ENCODE measurements around the gene TNRC6A.
"Not testable (repeated sequence)": the region's sequence is repeated elsewhere in the genome, so short reads cannot be mapped to it uniquely, and the experiment has no call there.

The TNRC6A gene

DNA sequence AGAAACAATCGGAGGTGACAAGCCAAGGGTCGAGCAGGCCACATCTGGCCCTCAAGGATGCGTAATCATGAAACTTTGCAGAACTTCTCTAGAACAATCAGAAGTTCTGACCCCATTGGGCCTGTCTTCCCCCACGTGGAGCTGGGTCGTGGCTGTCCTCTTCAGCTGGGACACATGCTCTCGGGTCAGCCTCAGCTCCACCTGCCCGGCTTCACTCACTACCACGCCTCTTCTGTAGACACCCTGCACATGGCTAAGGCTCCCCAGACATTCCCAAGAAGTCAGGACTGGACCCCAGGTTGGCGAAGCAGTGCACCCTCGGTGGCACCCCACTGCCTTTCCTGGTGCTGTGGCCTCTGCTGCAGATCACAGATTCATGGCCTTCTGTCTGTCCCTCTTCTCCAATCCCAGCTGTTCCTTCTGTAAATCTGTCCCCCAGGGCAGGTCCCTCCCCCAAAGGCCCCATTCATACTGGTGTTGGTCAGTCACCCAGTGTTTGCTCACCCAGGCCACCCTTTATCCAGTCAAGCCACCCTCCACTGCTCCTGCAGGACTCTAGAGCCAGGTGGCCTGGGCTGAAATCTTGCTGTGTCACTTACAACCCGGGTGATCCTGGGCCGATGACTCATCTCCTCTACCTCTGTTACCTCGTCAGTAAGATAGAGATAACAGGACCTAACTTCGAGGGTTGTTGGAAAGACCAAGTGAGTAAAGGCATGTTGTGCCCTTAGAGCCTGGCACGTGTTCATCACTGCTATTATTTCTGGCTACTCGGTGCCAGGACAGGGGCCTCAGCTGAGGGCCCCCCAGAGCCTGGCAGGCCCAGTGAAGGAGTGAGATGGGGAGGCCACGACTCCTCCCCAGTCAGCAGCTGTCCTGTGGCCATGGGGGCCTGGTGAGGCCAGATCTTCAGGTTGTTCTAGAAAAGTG lies 114.9 kb downstream of the TNRC6A start:
- TF ChIP-seq YY1 (IDR thresholded peaks at IDR 0.05; ENCODE audit: insufficient read depth, insufficient read length) (no peak), ZNF274 (IDR thresholded peaks at IDR 0.05; ENCODE audit: low read depth, low read length) (no peak), SUZ12 (IDR thresholded peaks at IDR 0.05; ENCODE audit: extremely low read depth, insufficient read depth, insufficient read length) (no peak)
- no peaks in the 10 kb centered on the region for H3K4me1 ChIP-seq (ENCODE audit: insufficient read depth, insufficient read length)
- H3K4me3 ChIP-seq (ENCODE audit: insufficient read length, low read depth) = no peak overlapping the region
- no peaks in the 10 kb centered on the region for H3K27me3 ChIP-seq (ENCODE audit: insufficient read depth, insufficient read length)
- no peaks in the 10 kb centered on the region for H3K9me3 ChIP-seq (ENCODE audit: insufficient read depth, low read length)
- no peaks in the 10 kb centered on the region for H3K36me3 ChIP-seq (ENCODE audit: insufficient read depth, insufficient read length, low read length)
- no peak for DNase-seq (ENCODE audit: low read depth, low spot score)
- no peak overlapping the region for H3K9ac ChIP-seq (ENCODE audit: insufficient read length, low read depth)

DNA sequence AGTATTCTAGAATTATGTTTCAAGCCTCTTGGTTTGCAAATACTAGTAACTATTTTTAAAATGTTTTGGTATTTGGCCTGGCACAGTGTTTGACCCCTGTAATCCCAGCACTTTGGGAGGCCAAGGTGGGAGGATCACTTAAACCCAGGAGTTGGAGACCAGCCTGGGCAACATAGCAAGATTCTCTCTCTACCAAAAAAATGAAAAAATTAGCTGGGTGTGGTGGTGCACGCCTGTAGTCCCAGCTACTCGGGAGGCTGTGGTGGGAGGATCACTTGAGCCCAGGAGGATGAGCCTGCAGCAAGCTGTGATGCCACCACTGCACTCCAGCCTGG lies 115.5 kb downstream of the TNRC6A start:
- H3K9ac ChIP-seq (ENCODE audit: insufficient read length, low read depth); H3K4me1 ChIP-seq (ENCODE audit: insufficient read depth, insufficient read length); H3K4me3 ChIP-seq (ENCODE audit: insufficient read length, low read depth); H3K36me3 ChIP-seq (ENCODE audit: insufficient read depth, insufficient read length, low read length); DNase-seq (ENCODE audit: low read depth, low spot score); H3K9me3 ChIP-seq (ENCODE audit: insufficient read depth, low read length); H3K27me3 ChIP-seq (ENCODE audit: insufficient read depth, insufficient read length): not testable (repeated sequence)

DNA sequence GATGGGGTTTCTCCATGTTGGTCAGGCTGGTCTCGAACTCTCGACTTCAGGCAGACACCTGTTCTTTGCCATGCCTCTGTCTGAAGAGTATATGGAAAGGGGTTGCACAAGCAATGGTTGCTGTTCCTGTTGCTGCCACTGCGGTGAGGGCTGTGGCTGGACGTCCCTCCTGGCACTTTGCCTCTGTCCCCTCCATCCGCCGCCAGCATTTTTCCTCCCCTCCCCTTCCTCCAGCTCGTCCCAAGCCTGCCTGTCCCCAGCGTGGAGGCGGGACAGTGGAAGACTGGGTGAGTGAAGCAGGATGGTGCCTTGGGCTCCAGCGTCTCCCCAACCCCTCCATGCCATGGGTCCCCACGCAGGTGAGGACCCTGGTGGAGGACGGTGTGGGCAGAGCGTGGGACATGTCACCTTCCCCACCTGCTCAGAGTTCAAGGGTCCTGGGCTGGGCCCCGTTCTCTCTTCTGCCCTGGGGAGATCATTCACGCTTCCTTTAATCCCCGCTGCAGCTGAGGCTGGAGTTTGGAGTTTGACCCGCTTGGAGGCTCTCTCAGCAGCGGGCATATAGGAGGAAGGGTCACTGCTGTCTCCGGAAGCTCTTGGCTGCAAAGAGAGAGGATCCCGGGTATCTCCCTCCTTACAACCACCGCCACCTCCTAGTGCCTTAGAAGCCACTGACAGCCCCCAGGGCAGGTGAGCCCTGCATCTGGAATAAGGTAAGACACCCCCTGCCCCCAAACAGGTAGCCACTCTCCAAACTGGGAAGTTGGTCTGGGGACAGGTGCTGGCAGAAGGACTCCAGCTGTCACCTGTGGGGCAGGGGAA lies 116.5 kb downstream of the TNRC6A start, which contains the start of gene SLC5A11:
SLC5A11 (plus strand) TSS at position 238 of the 822 bp plus-strand sequence. CDS start 12,681 bp downstream, outside the sequence.
- H3K4me1 ChIP-seq (ENCODE audit: insufficient read depth, insufficient read length) = no peaks in the 10 kb centered on the region
- H3K27me3 ChIP-seq (ENCODE audit: insufficient read depth, insufficient read length) = no peaks in the 10 kb centered on the region
- TF ChIP-seq ZNF274 (IDR thresholded peaks at IDR 0.05; ENCODE audit: low read depth, low read length) (no peak), SUZ12 (IDR thresholded peaks at IDR 0.05; ENCODE audit: extremely low read depth, insufficient read depth, insufficient read length) (no peak), YY1 (IDR thresholded peaks at IDR 0.05; ENCODE audit: insufficient read depth, insufficient read length) (no peak)
- H3K9ac ChIP-seq (ENCODE audit: insufficient read length, low read depth) = no peak within 1 kb of the TSS
- no peak within 1 kb of the TSS for H3K4me3 ChIP-seq (ENCODE audit: insufficient read length, low read depth)
- DNase-seq (ENCODE audit: low read depth, low spot score) = no peak
- no peaks in the 10 kb centered on the region for H3K36me3 ChIP-seq (ENCODE audit: insufficient read depth, insufficient read length, low read length)
- H3K9me3 ChIP-seq (ENCODE audit: insufficient read depth, low read length) = no peaks in the 10 kb centered on the region

DNA sequence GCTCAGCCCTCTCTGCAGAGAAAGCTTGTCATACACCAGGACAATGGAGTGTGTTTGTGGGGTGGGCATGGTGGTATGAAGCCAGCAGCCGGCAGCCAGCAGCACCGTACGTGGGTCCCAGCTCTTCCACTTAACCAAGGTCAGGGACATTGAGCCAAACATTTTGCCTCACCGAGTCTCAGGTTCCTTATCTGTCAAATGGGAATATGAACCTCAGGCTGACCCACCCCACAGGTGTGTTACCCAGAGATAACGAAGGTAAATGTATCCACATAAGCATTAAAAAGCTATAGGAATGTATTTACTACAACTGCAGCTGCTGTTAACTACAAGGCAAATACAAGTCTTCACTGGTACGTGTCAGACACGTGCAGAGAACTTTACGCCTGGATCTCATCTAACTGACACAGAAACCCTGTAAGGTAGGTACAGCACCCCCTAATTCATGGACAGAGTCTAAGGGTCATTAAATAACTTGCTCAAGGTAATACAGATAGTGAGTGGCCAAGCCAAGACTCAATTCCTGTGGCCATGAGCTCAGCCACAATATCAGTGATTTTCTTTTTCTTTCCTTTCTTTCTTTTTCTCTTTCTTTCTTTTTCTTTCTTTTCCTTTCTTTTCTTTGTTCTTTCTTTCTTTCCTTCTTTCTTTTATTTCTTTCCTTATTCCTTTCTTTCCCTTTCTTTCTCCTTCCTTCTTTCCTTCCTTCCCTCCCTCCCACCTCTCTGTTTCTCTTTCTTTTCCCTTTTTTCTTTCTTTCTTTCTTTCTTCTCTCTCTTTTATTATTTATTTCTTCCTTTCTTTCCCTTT lies 117.3 kb downstream of the TNRC6A start:
- TF ChIP-seq SUZ12 (IDR thresholded peaks at IDR 0.05; ENCODE audit: extremely low read depth, insufficient read depth, insufficient read length) = no peak
- no peak for TF ChIP-seq YY1 (IDR thresholded peaks at IDR 0.05; ENCODE audit: insufficient read depth, insufficient read length)
- no peak for TF ChIP-seq ZNF274 (IDR thresholded peaks at IDR 0.05; ENCODE audit: low read depth, low read length)
- no peak overlapping the region for H3K4me3 ChIP-seq (ENCODE audit: insufficient read length, low read depth)
- no peaks in the 10 kb centered on the region for H3K36me3 ChIP-seq (ENCODE audit: insufficient read depth, insufficient read length, low read length)
- no peaks in the 10 kb centered on the region for H3K27me3 ChIP-seq (ENCODE audit: insufficient read depth, insufficient read length)
- H3K4me1 ChIP-seq (ENCODE audit: insufficient read depth, insufficient read length) = no peaks in the 10 kb centered on the region
- H3K9me3 ChIP-seq (ENCODE audit: insufficient read depth, low read length) = no peaks in the 10 kb centered on the region
- DNase-seq (ENCODE audit: low read depth, low spot score) = no peak
- no peak overlapping the region for H3K9ac ChIP-seq (ENCODE audit: insufficient read length, low read depth)

DNA sequence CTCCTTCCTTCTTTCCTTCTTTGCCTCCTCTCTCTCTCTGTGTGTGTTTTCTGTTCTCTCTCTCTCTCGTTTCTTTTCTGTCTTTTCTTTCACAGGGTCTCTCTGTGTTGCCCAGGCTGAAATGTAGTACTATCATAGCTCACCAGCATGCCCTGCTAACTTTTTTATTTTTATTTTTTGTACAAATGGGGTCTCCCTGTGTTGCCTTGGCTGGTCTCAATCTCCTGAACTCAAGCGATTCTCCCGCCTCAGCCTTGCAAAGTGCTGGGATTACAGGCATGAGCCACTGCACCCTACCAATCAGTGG lies 117.9 kb downstream of the TNRC6A start:
- H3K27me3 ChIP-seq (ENCODE audit: insufficient read depth, insufficient read length) = no peaks in the 10 kb centered on the region
- no peaks in the 10 kb centered on the region for H3K9me3 ChIP-seq (ENCODE audit: insufficient read depth, low read length)
- TF ChIP-seq YY1 (IDR thresholded peaks at IDR 0.05; ENCODE audit: insufficient read depth, insufficient read length) = no peak
- no peak for TF ChIP-seq ZNF274 (IDR thresholded peaks at IDR 0.05; ENCODE audit: low read depth, low read length)
- TF ChIP-seq SUZ12 (IDR thresholded peaks at IDR 0.05; ENCODE audit: extremely low read depth, insufficient read depth, insufficient read length) = no peak
- no peak overlapping the region for H3K9ac ChIP-seq (ENCODE audit: insufficient read length, low read depth)
- H3K4me1 ChIP-seq (ENCODE audit: insufficient read depth, insufficient read length) = no peaks in the 10 kb centered on the region
- no peak for DNase-seq (ENCODE audit: low read depth, low spot score)
- no peak overlapping the region for H3K4me3 ChIP-seq (ENCODE audit: insufficient read length, low read depth)
- H3K36me3 ChIP-seq (ENCODE audit: insufficient read depth, insufficient read length, low read length) = no peaks in the 10 kb centered on the region

DNA sequence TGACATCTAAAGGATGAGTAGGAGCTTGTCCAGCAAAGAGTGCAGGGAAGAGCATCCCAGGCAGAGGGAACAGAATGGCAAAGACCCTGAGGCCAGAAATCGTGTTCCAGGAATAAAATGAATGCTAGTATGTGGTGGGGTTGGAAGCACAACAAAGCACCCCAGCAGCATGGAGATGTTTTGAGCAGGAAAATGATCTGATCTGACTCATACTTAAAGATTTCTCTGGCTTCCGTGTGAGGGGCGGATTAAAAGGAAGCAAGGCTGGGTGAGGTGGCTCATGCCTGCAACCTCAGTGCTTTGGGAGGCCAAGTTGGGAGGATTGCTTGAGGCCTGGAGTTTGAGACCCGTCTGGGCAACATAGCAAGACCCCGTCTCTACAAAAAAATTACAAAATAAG lies 118.6 kb downstream of the TNRC6A start:
- H3K9ac ChIP-seq (ENCODE audit: insufficient read length, low read depth) = no peak overlapping the region
- no peaks in the 10 kb centered on the region for H3K4me1 ChIP-seq (ENCODE audit: insufficient read depth, insufficient read length)
- DNase-seq (ENCODE audit: low read depth, low spot score) = no peak
- H3K36me3 ChIP-seq (ENCODE audit: insufficient read depth, insufficient read length, low read length) = no peaks in the 10 kb centered on the region
- H3K27me3 ChIP-seq (ENCODE audit: insufficient read depth, insufficient read length) = no peaks in the 10 kb centered on the region
- no peaks in the 10 kb centered on the region for H3K9me3 ChIP-seq (ENCODE audit: insufficient read depth, low read length)
- no peak for TF ChIP-seq YY1 (IDR thresholded peaks at IDR 0.05; ENCODE audit: insufficient read depth, insufficient read length)
- TF ChIP-seq ZNF274 (IDR thresholded peaks at IDR 0.05; ENCODE audit: low read depth, low read length) = no peak
- TF ChIP-seq SUZ12 (IDR thresholded peaks at IDR 0.05; ENCODE audit: extremely low read depth, insufficient read depth, insufficient read length) = no peak
- no peak overlapping the region for H3K4me3 ChIP-seq (ENCODE audit: insufficient read length, low read depth)

DNA sequence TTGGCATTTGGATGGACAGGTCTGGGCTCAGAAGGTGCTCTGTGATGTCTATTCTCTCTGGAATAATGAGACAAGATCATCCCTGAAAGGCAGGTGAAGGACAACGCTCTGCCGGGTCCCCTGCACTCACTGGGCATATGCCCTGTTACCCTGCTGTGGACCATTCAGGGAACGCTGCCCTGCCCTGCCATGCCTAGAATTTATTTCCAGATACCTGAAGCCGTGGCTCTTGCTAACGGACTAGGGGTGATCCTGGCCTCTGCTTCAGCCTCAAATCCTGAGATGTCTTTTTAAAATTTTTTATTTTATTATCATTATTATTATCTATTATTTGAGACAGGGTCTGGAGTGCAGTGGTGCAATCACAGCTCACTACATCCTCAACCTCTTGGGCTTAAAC lies 120.2 kb downstream of the TNRC6A start:
- H3K4me3 ChIP-seq (ENCODE audit: insufficient read length, low read depth) = no peak overlapping the region
- H3K36me3 ChIP-seq (ENCODE audit: insufficient read depth, insufficient read length, low read length) = no peaks in the 10 kb centered on the region
- H3K4me1 ChIP-seq (ENCODE audit: insufficient read depth, insufficient read length) = no peaks in the 10 kb centered on the region
- no peaks in the 10 kb centered on the region for H3K27me3 ChIP-seq (ENCODE audit: insufficient read depth, insufficient read length)
- no peak for DNase-seq (ENCODE audit: low read depth, low spot score)
- H3K9me3 ChIP-seq (ENCODE audit: insufficient read depth, low read length) = no peaks in the 10 kb centered on the region
- no peak for TF ChIP-seq SUZ12 (IDR thresholded peaks at IDR 0.05; ENCODE audit: extremely low read depth, insufficient read depth, insufficient read length)
- no peak for TF ChIP-seq ZNF274 (IDR thresholded peaks at IDR 0.05; ENCODE audit: low read depth, low read length)
- no peak for TF ChIP-seq YY1 (IDR thresholded peaks at IDR 0.05; ENCODE audit: insufficient read depth, insufficient read length)
- H3K9ac ChIP-seq (ENCODE audit: insufficient read length, low read depth) = no peak overlapping the region

All from NT2/D1 (cell line).